OCI-LY1 (cell line): ENCODE data around the gene CCDC50.

Experiments used
- EZH2 ChIP-seq: fragments of 200-600 bp; sonication (generic), shearing (Covaris generic); IDR thresholded peaks from 2 replicates; pipeline ENCODE4 v1.8.0; 2017; ENCODE audit warnings: borderline replicate concordance, mixed run types, mild to moderate bottlenecking, antibody characterized with exemption, low read length, moderate library complexity, mixed read lengths
- TF ChIP-seq, protein P1 (sequence below): fragments of 200-600 bp; sonication (generic), shearing (Covaris generic); IDR thresholded peaks from 2 replicates; pipeline ENCODE4 v1.5.1; 2017; ENCODE audit warnings: mild to moderate bottlenecking, antibody characterized with exemption, low read length, moderate library complexity, mixed read lengths

DNA sequence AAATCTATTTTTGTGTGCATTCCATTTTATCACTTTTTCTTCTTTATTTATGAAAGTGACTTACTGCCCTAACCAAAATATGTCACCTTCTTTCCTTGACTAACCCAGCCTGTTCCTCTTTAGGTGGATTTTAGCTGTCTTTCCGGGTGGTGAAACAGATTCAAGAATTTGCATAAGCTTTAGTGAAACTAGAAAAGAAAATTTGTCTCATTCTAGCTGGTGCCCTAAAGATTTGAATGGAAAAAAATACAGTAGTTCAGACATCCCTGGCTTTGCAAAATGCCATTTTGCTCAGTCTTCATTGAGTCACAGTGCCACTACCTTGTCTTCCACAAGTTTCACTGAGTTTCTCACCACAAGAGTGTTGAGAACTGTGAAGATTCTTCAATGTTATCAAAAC, 28.2 kb upstream of the CCDC50 start:
- no peak for TF ChIP-seq EZH2
- TF ChIP-seq, protein P1, sequence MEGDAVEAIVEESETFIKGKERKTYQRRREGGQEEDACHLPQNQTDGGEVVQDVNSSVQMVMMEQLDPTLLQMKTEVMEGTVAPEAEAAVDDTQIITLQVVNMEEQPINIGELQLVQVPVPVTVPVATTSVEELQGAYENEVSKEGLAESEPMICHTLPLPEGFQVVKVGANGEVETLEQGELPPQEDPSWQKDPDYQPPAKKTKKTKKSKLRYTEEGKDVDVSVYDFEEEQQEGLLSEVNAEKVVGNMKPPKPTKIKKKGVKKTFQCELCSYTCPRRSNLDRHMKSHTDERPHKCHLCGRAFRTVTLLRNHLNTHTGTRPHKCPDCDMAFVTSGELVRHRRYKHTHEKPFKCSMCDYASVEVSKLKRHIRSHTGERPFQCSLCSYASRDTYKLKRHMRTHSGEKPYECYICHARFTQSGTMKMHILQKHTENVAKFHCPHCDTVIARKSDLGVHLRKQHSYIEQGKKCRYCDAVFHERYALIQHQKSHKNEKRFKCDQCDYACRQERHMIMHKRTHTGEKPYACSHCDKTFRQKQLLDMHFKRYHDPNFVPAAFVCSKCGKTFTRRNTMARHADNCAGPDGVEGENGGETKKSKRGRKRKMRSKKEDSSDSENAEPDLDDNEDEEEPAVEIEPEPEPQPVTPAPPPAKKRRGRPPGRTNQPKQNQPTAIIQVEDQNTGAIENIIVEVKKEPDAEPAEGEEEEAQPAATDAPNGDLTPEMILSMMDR: no peak
